Lower leg skin (tissue), 3 donors: ENCODE measurements around the gene OPRPN.

Experiments used
- POLR2A ChIP-seq, 2 donors: fragments of 450-650 bp; IDR thresholded peaks; one replicate each; pipeline ENCODE4 v1.6.1; 2016 to 2017; ENCODE audit warnings: antibody characterized with exemption in 2 of 2, mild to moderate bottlenecking in 1 of 2, moderate library complexity in 1 of 2
- TF ChIP-seq, protein P1 (sequence below), 3 donors: fragments of 450-650 bp; IDR thresholded peaks; one replicate each; pipeline ENCODE4 v1.5.1; 2016; ENCODE audit warnings: antibody characterized with exemption in 3 of 3, mild to moderate bottlenecking in 3 of 3, moderate library complexity in 2 of 3

GRCh38 chr4:70426789-70427188 lies 29.0 kb downstream of the OPRPN start:
- TF ChIP-seq, protein P1, sequence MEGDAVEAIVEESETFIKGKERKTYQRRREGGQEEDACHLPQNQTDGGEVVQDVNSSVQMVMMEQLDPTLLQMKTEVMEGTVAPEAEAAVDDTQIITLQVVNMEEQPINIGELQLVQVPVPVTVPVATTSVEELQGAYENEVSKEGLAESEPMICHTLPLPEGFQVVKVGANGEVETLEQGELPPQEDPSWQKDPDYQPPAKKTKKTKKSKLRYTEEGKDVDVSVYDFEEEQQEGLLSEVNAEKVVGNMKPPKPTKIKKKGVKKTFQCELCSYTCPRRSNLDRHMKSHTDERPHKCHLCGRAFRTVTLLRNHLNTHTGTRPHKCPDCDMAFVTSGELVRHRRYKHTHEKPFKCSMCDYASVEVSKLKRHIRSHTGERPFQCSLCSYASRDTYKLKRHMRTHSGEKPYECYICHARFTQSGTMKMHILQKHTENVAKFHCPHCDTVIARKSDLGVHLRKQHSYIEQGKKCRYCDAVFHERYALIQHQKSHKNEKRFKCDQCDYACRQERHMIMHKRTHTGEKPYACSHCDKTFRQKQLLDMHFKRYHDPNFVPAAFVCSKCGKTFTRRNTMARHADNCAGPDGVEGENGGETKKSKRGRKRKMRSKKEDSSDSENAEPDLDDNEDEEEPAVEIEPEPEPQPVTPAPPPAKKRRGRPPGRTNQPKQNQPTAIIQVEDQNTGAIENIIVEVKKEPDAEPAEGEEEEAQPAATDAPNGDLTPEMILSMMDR (IDR thresholded peaks at IDR 0.05) = no peak
- no peak for TF ChIP-seq POLR2A (IDR thresholded peaks at IDR 0.05)
